Endodermal cell (in vitro differentiated cells): ENCODE data around the gene KRT9. TPM values are rescaled to one million over a fixed set of nuclear protein-coding genes. Genes with fewer than 3 reads are reported as not detected.
"Not testable (repeated sequence)": the region's sequence is repeated elsewhere in the genome, so short reads cannot be mapped to it uniquely, and the experiment has no call there.

Experiments
- DNase-seq: peaks from one replicate; pipeline ENCODE4 v3.0.0-alpha.2; 2017
- H3K27ac ChIP-seq: 2 replicates; pipeline ENCODE4 v1.5.1; 2013; ENCODE audit warnings: mild to moderate bottlenecking, low read depth, low read length, moderate library complexity
- H3K27me3 ChIP-seq: 2 replicates; pipeline ENCODE4 v1.6.1; 2013; ENCODE audit warnings: mild to moderate bottlenecking, low read length, moderate library complexity; ENCODE audit not compliant: insufficient read depth, control insufficient read depth, poor library complexity, severe bottlenecking
- H3K36me3 ChIP-seq: 2 replicates; pipeline ENCODE4 v1.7.0; 2013; ENCODE audit warnings: mild to moderate bottlenecking, low read length, moderate library complexity; ENCODE audit not compliant: control insufficient read depth, insufficient read depth
- H3K4me1 ChIP-seq: one replicate; pipeline ENCODE4 v1.7.0; 2013; ENCODE audit warnings: low read length; ENCODE audit not compliant: control insufficient read depth, insufficient read depth
- H3K4me3 ChIP-seq: 2 replicates; pipeline ENCODE4 v1.5.1; 2013; ENCODE audit warnings: mild to moderate bottlenecking, low read length, moderate library complexity
- H3K9ac ChIP-seq: 2 replicates; pipeline ENCODE4 v1.6.1; 2013; ENCODE audit warnings: mild to moderate bottlenecking, low read length, moderate library complexity; ENCODE audit not compliant: poor library complexity, severe bottlenecking; ENCODE audit errors: extremely low read depth
- H3K9me3 ChIP-seq: 2 replicates; pipeline ENCODE4 v1.6.1; 2013; ENCODE audit warnings: mild to moderate bottlenecking, low read length, moderate library complexity; ENCODE audit not compliant: control insufficient read depth
- H3K27ac Mint-ChIP-seq: 2 replicates; pipeline ENCODE4 v1.8.0; 2020; ENCODE audit warnings: mixed read lengths
- H3K27me3 Mint-ChIP-seq: 2 replicates; pipeline ENCODE4 v1.8.0; 2021; ENCODE audit warnings: mild to moderate bottlenecking, mixed read lengths; ENCODE audit not compliant: insufficient read depth
- H3K36me3 Mint-ChIP-seq: 2 replicates; pipeline ENCODE4 v1.8.0; 2020; ENCODE audit warnings: low read depth, mixed read lengths
- H3K4me1 Mint-ChIP-seq: 2 replicates; pipeline ENCODE4 v1.8.0; 2020; ENCODE audit warnings: mixed read lengths
- H3K4me3 Mint-ChIP-seq: 2 replicates; pipeline ENCODE4 v1.8.0; 2020; ENCODE audit warnings: mild to moderate bottlenecking, moderate library complexity, mixed read lengths
- H3K9me3 Mint-ChIP-seq: 2 replicates; pipeline ENCODE4 v1.8.0; 2020; ENCODE audit warnings: mild to moderate bottlenecking, mixed read lengths
- WGBS, 2 experiments: methylation state at CpG; one replicate each; pipeline versions ENCODE4 v1.1.5 to v1.1.7; 2013; ENCODE audit warnings: missing lambda C conversion rate in 2 of 2, mixed read lengths in 1 of 2; ENCODE audit not compliant: insufficient coverage in 1 of 2, insufficient read length in 1 of 2; 5-methylcytosine and 5-hydroxymethylcytosine counted together
- total RNA-seq, 2 donors: library from RNA; stranded (reverse); fragmentation: NEBNext Ultra II Directional in 1 of 2; extraction: Animal tissue kit (Norgen Biotek cat#: 25700) in 1 of 2; gene quantifications; 2 replicates in 1 of 2; 3 replicates in 1 of 2; pipeline ENCODE4 v1.2.1, GENCODE V29; 2021
- TF ChIP-seq, protein P1 (sequence below): fragments of 200-600 bp; sonication (generic); conservative IDR thresholded peaks from 2 replicates; pipeline ENCODE4 v1.5.0; 2021; ENCODE audit warnings: antibody characterized with exemption, mild to moderate bottlenecking

KRT9 gene
- total RNA-seq, 2 donors from 2014 or later, result not detected

DNA sequence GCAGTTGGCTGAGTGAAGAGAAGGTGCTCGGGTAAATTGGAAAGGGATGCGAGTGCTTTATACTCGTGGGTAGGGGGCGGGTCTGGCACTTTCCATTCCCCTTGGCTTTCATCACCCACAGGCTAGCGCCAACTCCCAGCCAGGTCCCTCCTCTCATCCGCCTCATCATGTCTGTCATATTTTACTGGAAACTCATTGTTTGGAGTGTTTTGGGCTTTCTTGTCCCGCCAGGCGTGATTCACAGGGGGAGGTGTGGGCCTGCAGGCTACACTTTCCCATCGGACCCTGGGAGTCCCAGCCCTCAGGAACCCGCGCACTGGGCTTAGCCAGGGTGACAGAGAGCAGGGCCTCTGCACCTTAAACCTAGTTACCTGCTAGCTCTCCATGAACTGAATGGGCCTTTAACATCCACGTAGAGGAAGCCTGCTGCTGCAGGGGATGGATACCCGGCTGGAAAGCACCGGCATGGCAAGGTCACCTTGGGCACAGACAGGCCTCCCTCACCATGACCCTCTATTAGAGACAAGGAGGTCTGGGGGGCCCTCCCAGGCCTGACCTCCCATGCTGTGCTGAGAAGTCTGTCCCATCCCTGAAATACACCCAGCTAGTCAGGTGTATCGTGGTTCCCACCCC is 15.1 kb upstream of the KRT9 start, which contains the start of gene KRT14:
Gene KRT14 (minus strand): TSS at position 33 of the 633 bp plus-strand sequence. CDS start 61 bp downstream, outside the sequence.
- H3K27ac Mint-ChIP-seq, result no peak within 1 kb of the TSS
- DNase-seq, result no peak
- H3K27me3 ChIP-seq, result no peaks in the 10 kb centered on the region
- H3K4me3 ChIP-seq, result no peak within 1 kb of the TSS
- H3K4me3 Mint-ChIP-seq, result no peak within 1 kb of the TSS
- H3K36me3 Mint-ChIP-seq, result no peaks in the 10 kb centered on the region
- no peaks in the 10 kb centered on the region for H3K4me1 ChIP-seq
- no peak within 1 kb of the TSS for H3K27ac ChIP-seq
- peaks cover 23% of the 10 kb centered on the region for H3K27me3 Mint-ChIP-seq
- no peaks in the 10 kb centered on the region for H3K36me3 ChIP-seq
- TF ChIP-seq, protein P1, sequence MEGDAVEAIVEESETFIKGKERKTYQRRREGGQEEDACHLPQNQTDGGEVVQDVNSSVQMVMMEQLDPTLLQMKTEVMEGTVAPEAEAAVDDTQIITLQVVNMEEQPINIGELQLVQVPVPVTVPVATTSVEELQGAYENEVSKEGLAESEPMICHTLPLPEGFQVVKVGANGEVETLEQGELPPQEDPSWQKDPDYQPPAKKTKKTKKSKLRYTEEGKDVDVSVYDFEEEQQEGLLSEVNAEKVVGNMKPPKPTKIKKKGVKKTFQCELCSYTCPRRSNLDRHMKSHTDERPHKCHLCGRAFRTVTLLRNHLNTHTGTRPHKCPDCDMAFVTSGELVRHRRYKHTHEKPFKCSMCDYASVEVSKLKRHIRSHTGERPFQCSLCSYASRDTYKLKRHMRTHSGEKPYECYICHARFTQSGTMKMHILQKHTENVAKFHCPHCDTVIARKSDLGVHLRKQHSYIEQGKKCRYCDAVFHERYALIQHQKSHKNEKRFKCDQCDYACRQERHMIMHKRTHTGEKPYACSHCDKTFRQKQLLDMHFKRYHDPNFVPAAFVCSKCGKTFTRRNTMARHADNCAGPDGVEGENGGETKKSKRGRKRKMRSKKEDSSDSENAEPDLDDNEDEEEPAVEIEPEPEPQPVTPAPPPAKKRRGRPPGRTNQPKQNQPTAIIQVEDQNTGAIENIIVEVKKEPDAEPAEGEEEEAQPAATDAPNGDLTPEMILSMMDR, result no peak
- H3K4me1 Mint-ChIP-seq, result peaks cover 11% of the 10 kb centered on the region
- 87 to 90% methylated on average over 10 to 13 of the region's 15 CpGs for WGBS, 2 experiments
- no peaks in the 10 kb centered on the region for H3K9me3 Mint-ChIP-seq
- no peak within 1 kb of the TSS for H3K9ac ChIP-seq
- no peaks in the 10 kb centered on the region for H3K9me3 ChIP-seq

DNA sequence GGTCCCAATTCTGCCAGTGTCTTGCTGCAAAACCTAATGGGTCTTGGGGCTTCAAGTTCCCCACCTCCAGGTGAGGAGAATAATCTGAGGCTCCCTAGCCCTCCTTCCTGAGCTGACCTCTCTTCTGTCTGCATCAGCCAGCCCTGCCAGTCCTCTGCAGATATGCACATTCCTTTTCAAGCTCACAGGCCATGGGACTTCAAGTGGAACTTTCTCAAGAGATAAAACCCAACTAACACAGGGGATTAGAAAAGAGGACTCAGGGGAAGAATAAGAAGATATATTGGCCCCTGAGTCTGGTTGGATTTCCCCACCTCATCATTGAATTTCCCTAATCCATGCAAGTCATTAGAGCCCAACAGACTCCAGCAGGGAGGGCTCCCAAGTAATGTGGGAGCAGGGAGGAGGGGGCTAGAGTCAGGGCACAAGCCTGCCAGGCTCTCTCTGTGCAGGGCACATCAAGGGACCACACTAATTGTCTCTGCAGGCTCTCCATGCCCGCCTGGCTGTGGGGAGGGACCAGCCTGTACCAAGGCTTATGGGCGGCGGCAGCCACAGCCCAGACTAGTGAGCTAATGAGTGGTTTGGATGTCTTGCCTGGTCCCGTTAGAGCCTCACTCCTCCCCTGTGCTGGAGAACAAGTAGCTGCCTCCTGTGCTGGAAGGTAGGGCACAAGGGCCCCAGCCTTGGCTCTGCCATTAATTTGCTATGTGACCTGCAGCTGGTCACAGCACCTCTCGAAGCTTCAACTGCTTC is 13.6 kb upstream of the KRT9 start:
- Mint-ChIP-seq H3K27ac (no peak overlapping the region), H3K9me3 (no peaks in the 10 kb centered on the region), H3K27me3 (peaks cover 28% of the 10 kb centered on the region), H3K4me3 (no peak overlapping the region), H3K4me1 (peaks cover 13% of the 10 kb centered on the region), H3K36me3 (no peaks in the 10 kb centered on the region)
- no peaks in the 10 kb centered on the region for H3K36me3 ChIP-seq
- H3K9ac ChIP-seq, result no peak overlapping the region
- no peaks in the 10 kb centered on the region for H3K27me3 ChIP-seq
- TF ChIP-seq, protein P1, result no peak
- DNase-seq, result peak; percentile 66
- no peak overlapping the region for H3K4me3 ChIP-seq
- WGBS, 2 experiments, result 84 to 98% methylated on average over 4 to 5 of the region's 5 CpGs
- no peaks in the 10 kb centered on the region for H3K9me3 ChIP-seq
- H3K4me1 ChIP-seq, result no peaks in the 10 kb centered on the region
- H3K27ac ChIP-seq, result no peak overlapping the region

DNA sequence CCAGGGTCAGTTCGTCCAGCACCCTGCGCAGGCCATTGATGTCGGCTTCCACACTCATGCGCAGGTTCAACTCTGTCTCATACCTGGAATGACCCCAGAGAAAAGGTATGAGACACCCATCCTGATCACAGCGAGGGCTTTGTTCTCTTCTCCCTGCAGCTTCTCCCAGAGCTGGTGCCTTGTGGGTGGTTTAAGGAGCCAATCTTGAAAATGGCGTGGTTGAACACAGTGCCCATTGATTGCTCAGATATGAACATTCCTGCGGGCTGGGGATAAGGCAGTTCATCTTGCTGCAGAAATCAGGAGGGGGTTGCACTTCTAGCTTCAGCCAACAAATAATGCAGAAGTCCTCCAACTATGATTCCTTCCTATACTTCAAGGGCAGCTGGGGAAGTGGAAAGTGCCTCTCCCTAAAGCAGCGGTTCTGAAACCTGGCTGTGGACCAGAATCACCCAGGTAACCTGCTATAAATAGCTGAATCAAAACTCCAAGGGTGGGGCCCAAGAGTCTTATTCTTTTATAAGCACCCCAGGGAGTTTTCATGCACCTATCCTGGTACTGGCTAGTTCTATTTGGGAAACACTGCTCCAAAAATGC is 12.6 kb upstream of the KRT9 start:
- not testable (repeated sequence) for H3K9ac ChIP-seq, H3K4me3 ChIP-seq, H3K27me3 ChIP-seq, DNase-seq, H3K27ac ChIP-seq, H3K9me3 ChIP-seq, H3K36me3 ChIP-seq, H3K27ac Mint-ChIP-seq, H3K36me3 Mint-ChIP-seq, H3K9me3 Mint-ChIP-seq, H3K4me1 ChIP-seq, H3K4me3 Mint-ChIP-seq
- H3K27me3 Mint-ChIP-seq, result peaks cover 29% of the 10 kb centered on the region
- 94 to 98% methylated on average over 6 to 8 of the region's 8 CpGs for WGBS, 2 experiments
- peaks cover 13% of the 10 kb centered on the region for H3K4me1 Mint-ChIP-seq
